Esophagus squamous epithelium (tissue), 4 donors: ENCODE results near the gene RIPOR2.

Experiments used
- CTCF ChIP-seq, 6 experiments: fragments of 450-650 bp in 4 of 6; fragments of 200-600 bp in 2 of 6; sonication (generic) in 2 of 6; IDR thresholded peaks; one replicate each; pipeline ENCODE4 v1.5.1; 2016 to 2019; ENCODE audit warnings: antibody characterized with exemption in 6 of 6, mild to moderate bottlenecking in 4 of 6, moderate library complexity in 4 of 6
- POLR2A ChIP-seq, 4 donors: fragments of 450-650 bp; IDR thresholded peaks; one replicate each; pipeline ENCODE4 v1.6.1; 2017; ENCODE audit warnings: antibody characterized with exemption in 4 of 4, mild to moderate bottlenecking in 4 of 4, moderate library complexity in 3 of 4

GRCh38 chr6:24936641-24937317, 1.0 kb upstream of the RIPOR2 start:
- no peak for TF ChIP-seq CTCF (IDR thresholded peaks at IDR 0.05)
- TF ChIP-seq POLR2A (IDR thresholded peaks at IDR 0.05): no peak
